ENCODE measurements around the gene ATP2C2. TPM values are rescaled to one million over a fixed set of nuclear protein-coding genes. Genes with fewer than 3 reads are reported as not detected.
A peak's percentile ranks its signal among the peaks of the same experiment; 100 is the strongest.

Gene ATP2C2
- total RNA-seq, 1 donor from 2014 or later, result not detected

- POLR2A ChIA-PET, result interaction anchor here (0.6 to 3.5 kb wide), 14 partner anchors 55 to 362 kb away, joined by 3 to 19 read pairs (median 4); partner anchors contain the start of genes COTL1, DNAAF1 and HSDL1
- no peak for TF ChIP-seq CTCF (IDR thresholded peaks at IDR 0.05)
- H3K4me3 Mint-ChIP-seq, result peak overlapping the region; percentile 77
- CTCF ChIA-PET, result interaction anchor here (1.0 to 11.1 kb wide), 16 partner anchors 9 to 550 kb away, joined by 3 to 166 read pairs (median 4); partner anchors contain the start of genes COTL1 and TAF1C
- peaks cover 3% of the 10 kb centered on the region for H3K36me3 Mint-ChIP-seq (ENCODE audit: low read depth)
- intact Hi-C loops (cut with micrococcal nuclease), result loop anchor here (5.0 kb wide), 1 partner anchor 420 kb away; no protein-coding TSS in a partner anchor
- DNase-seq (peak; percentile 44), ATAC-seq (ENCODE audit: low read depth) (peak; percentile 18)
- H3K27ac Mint-ChIP-seq, result peak overlapping the region; percentile 91
- H3K4me1 Mint-ChIP-seq, result peaks cover 68% of the 10 kb centered on the region
- no peaks in the 10 kb centered on the region for H3K9me3 Mint-ChIP-seq
- no peaks in the 10 kb centered on the region for H3K27me3 Mint-ChIP-seq
These were observed 139.0 kb downstream of the ATP2C2 start for GRCh38 chr16:84507011-84507982.

- no peak overlapping the region for H3K27ac Mint-ChIP-seq
- no peak for ATAC-seq (ENCODE audit: low read depth)
These were observed 140.2 kb downstream of the ATP2C2 start for GRCh38 chr16:84508502-84508901.

GRCh38 chr16:84509032-84509950 lies 141.0 kb downstream of the ATP2C2 start:
- H3K9me3 Mint-ChIP-seq, result no peaks in the 10 kb centered on the region
- H3K27ac Mint-ChIP-seq, result no peak overlapping the region
- H3K36me3 Mint-ChIP-seq (ENCODE audit: low read depth), result no peaks in the 10 kb centered on the region
- no peak overlapping the region for H3K4me3 Mint-ChIP-seq
- intact Hi-C loops (cut with micrococcal nuclease), result loop anchor here (5.0 kb wide), 1 partner anchor 422 kb away; no protein-coding TSS in a partner anchor
- TF ChIP-seq CTCF (IDR thresholded peaks at IDR 0.05), result no peak
- DNase-seq (no peak), ATAC-seq (ENCODE audit: low read depth) (no peak)
- no peaks in the 10 kb centered on the region for H3K27me3 Mint-ChIP-seq
- peaks cover 65% of the 10 kb centered on the region for H3K4me1 Mint-ChIP-seq
- ChIA-PET POLR2A (interaction anchor here (0.7 to 2.1 kb wide), 4 partner anchors 54 to 109 kb away, joined by 4 to 7 read pairs (median 5); partner anchors contain the start of gene COTL1), CTCF (interaction anchor here (1.0 to 11.1 kb wide), 3 partner anchors 16 to 114 kb away, joined by 3 to 166 read pairs (median 12); no protein-coding TSS in a partner anchor)

More at GRCh38 chr16:84508502-84508901, 140.2 kb downstream of the ATP2C2 start:
- peaks cover 66% of the 10 kb centered on the region for H3K4me1 Mint-ChIP-seq
- ChIA-PET CTCF (interaction anchor here (0.7 to 11.1 kb wide), 6 partner anchors 9 to 424 kb away, joined by 3 to 166 read pairs (median 3); no protein-coding TSS in a partner anchor), POLR2A (interaction anchor here (0.7 to 3.5 kb wide), 6 partner anchors 54 to 195 kb away, joined by 3 to 19 read pairs (median 5); partner anchors contain the start of gene COTL1)
- no peak for DNase-seq
- no peaks in the 10 kb centered on the region for H3K9me3 Mint-ChIP-seq
- no peaks in the 10 kb centered on the region for H3K27me3 Mint-ChIP-seq
- H3K4me3 Mint-ChIP-seq, result peak overlapping the region; percentile 19
- intact Hi-C loops (cut with micrococcal nuclease), result loop anchor here (5.0 kb wide), 1 partner anchor 421 kb away; no protein-coding TSS in a partner anchor
- H3K36me3 Mint-ChIP-seq (ENCODE audit: low read depth), result no peaks in the 10 kb centered on the region
- no peak for TF ChIP-seq CTCF (IDR thresholded peaks at IDR 0.05)

GRCh38 chr16:84511180-84511800 lies 143.0 kb downstream of the ATP2C2 start:
- Mint-ChIP-seq H3K4me1 (peaks cover 59% of the 10 kb centered on the region), H3K4me3 (peak overlapping the region; percentile 19), H3K27me3 (no peaks in the 10 kb centered on the region), H3K9me3 (no peaks in the 10 kb centered on the region), H3K36me3 (ENCODE audit: low read depth) (no peaks in the 10 kb centered on the region), H3K27ac (peak overlapping the region; percentile 68)
- ChIA-PET POLR2A (interaction anchor here (0.7 to 5.7 kb wide), 12 partner anchors 51 to 219 kb away, joined by 3 to 82 read pairs (median 5); partner anchors contain the start of gene COTL1), CTCF (interaction anchor here (0.7 to 11.1 kb wide), 19 partner anchors 8 to 235 kb away, joined by 3 to 166 read pairs (median 4); no protein-coding TSS in a partner anchor)
- peak; percentile 92 for TF ChIP-seq CTCF (IDR thresholded peaks at IDR 0.05)
- ATAC-seq (ENCODE audit: low read depth) (peak; percentile 26), DNase-seq (peak; percentile 80)
- intact Hi-C loops (cut with micrococcal nuclease), result loop anchor here (1.0 kb wide), 4 partner anchors 107 to 227 kb away; partner anchors contain the start of gene COTL1

Data from activated B cell treated with CpG ODN at 0.5 μM for 24 hours (primary cell).